ENCODE results near the gene NOS1AP.
"Not testable (repeated sequence)": the region's sequence is repeated elsewhere in the genome, so short reads cannot be mapped to it uniquely, and the experiment has no call there.

Gene NOS1AP

DNA sequence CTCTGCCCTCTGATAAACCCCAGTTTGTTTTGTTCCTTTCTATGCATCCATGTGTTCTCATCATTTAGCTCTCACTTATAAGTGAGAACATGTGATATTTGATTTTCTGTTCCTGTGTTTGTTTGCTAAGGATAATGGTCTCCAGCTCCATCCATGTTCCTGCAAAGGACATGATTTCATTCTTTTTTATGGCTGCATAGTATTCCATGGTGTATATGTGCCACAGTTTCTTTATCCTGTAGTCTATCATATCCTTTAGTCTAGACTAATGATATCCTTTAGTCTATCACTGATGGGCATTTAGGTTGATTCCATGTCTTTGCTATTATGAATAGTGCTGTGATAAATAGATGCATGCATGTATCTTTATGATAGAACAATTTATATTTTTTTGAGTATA lies 131.6 kb downstream of the NOS1AP start:
- H3K9me3 Mint-ChIP-seq; H3K4me1 Mint-ChIP-seq (ENCODE audit: low read depth); H3K27ac Mint-ChIP-seq; H3K36me3 Mint-ChIP-seq (ENCODE audit: low read depth); H3K4me3 Mint-ChIP-seq: not testable (repeated sequence)
- peaks cover 14% of the 10 kb centered on the region for H3K27me3 Mint-ChIP-seq (ENCODE audit: low read depth)

DNA sequence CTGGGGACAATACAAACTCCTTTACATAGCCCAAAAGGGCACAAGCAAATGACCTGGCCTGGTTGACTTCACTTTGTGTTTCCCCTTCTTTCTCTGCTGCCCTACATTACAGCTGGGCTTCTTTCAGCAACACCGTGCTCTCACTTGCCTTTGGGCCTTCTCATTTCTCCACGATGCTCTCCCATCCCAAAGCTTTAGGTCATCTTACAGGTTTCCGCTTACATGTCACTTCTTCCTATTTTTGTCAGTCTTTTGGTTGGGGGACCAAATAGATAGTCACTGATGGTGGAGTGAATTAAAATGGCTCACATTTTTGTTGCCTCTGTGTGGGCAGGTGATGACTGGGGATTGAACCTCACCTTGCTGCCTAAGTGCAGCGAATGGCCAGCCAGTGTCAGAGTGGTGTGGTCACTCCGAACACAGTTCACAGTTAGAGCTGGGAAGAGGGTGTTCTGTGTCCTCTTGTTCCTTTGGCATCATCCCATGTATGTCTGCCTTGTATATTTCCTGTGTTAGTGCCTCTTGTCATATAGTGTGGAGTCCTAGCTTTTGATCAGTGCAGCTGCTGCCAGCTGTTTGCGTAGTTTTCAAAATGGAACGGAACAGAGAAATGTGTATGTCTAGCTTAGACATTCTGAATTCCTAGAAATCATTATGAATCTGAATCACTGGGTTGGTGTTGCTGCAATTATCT lies 134.8 kb downstream of the NOS1AP start:
- no peaks in the 10 kb centered on the region for H3K9me3 Mint-ChIP-seq
- no peak overlapping the region for H3K27ac Mint-ChIP-seq
- peaks cover 24% of the 10 kb centered on the region for H3K27me3 Mint-ChIP-seq (ENCODE audit: low read depth)
- no peaks in the 10 kb centered on the region for H3K4me1 Mint-ChIP-seq (ENCODE audit: low read depth)
- H3K36me3 Mint-ChIP-seq (ENCODE audit: low read depth), result no peaks in the 10 kb centered on the region
- H3K4me3 Mint-ChIP-seq, result no peak overlapping the region

DNA sequence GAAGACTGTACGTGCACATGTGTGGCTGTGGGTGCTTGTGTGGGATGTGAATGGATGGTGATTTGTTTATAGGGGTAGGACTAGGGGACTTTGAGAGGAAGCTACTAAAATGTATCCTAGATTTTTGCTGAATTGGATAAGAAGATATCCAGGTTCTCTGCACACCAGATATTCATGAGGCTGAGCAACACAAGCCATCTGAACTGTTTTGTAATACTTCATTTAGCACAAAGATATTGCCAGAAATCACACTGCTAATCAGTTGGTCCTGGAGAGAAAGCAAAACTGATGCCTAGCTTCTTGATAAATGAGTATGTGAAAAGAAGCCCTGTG lies 135.3 kb downstream of the NOS1AP start:
- Mint-ChIP-seq H3K36me3 (ENCODE audit: low read depth) (no peaks in the 10 kb centered on the region), H3K4me3 (no peak overlapping the region), H3K4me1 (ENCODE audit: low read depth) (no peaks in the 10 kb centered on the region), H3K27ac (no peak overlapping the region), H3K9me3 (no peaks in the 10 kb centered on the region), H3K27me3 (ENCODE audit: low read depth) (peaks cover 24% of the 10 kb centered on the region)

DNA sequence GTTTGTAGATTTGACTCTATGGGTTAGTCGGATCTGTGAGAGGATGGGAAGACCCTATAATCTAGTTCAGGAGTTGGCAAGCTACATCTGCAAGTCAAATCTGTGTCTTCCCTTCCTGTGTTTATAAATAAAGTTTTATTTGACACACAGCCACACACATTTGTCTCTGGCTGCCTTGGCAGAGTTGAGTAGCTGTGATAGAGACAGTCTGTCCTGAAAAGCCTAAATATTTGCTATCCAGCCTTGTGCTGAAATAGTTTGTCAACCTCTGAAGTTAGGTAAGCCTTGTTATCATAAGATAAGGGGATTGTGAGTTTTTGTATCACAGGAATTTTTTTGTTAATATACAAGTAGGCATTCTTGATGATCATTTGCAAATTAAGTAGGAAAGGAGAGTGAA lies 136.8 kb downstream of the NOS1AP start:
- Mint-ChIP-seq H3K9me3 (no peaks in the 10 kb centered on the region), H3K27ac (no peak overlapping the region), H3K27me3 (ENCODE audit: low read depth) (peaks cover 21% of the 10 kb centered on the region), H3K4me3 (no peak overlapping the region), H3K36me3 (ENCODE audit: low read depth) (no peaks in the 10 kb centered on the region), H3K4me1 (ENCODE audit: low read depth) (no peaks in the 10 kb centered on the region)

DNA sequence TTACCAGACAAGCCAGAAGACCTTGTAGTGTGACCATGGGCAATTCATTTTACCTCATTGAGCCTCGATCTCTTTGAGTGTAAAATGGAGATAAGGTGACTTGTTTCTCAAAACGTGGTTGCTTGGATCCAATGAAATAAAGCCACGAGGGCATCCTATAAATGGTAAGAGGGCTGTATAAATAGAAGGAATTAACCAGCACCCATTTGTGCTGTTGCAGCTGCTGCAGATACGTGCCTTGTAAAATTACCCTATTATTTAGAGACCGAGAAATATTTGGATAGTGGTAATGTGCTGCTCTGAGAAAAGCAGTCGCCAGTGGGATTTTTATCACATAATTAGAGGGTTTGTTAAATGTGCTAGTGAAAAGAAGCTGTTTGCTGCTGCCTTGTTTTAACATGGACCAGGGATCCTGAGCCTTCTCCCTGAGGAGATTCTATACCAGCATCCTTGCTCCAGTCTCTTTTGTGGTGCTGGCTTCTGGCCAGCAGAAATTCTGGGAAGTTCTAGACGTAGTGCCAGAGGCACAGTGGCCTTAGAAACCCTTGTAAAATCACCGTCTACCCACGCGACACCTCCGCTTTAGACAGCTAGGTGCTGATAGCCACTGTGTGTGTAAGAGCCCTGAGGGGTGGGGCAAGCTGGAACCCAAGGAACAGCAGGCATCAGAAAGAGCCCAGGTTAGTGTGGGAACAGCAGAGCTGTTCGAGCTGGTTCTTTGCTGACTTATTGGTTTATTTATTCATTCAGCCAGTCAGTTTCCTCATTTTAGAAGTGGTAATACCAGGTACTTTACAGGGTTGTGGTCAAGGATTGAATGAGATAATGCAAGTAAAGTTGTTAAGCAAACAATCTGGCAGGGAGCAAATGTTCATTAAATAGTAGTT lies 137.5 kb downstream of the NOS1AP start:
- Mint-ChIP-seq H3K36me3 (ENCODE audit: low read depth) (no peaks in the 10 kb centered on the region), H3K9me3 (no peaks in the 10 kb centered on the region), H3K4me1 (ENCODE audit: low read depth) (no peaks in the 10 kb centered on the region), H3K27ac (no peak overlapping the region), H3K4me3 (no peak overlapping the region), H3K27me3 (ENCODE audit: low read depth) (peaks cover 21% of the 10 kb centered on the region)

DNA sequence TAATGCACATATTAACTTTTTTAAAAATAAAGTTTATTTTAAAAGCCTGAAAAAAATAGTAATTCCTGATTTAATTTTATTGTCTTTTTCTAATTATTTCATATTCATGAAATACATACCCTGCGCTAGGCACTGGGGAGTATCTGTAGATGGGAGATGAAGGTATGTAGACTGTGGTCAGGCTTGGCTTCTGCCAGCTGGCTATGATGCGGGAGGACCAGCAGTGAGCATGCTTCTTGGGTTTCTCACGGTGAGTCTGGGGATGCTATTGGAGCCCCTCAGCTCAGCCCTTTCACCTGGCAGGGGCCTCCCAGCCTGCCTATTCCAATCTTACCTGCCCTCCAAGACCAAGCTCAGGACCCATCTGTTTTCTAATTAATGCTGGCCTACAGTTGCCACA lies 138.4 kb downstream of the NOS1AP start:
- no peak overlapping the region for H3K27ac Mint-ChIP-seq
- no peaks in the 10 kb centered on the region for H3K4me1 Mint-ChIP-seq (ENCODE audit: low read depth)
- no peak overlapping the region for H3K4me3 Mint-ChIP-seq
- no peaks in the 10 kb centered on the region for H3K9me3 Mint-ChIP-seq
- H3K36me3 Mint-ChIP-seq (ENCODE audit: low read depth), result no peaks in the 10 kb centered on the region
- H3K27me3 Mint-ChIP-seq (ENCODE audit: low read depth), result peaks cover 18% of the 10 kb centered on the region

DNA sequence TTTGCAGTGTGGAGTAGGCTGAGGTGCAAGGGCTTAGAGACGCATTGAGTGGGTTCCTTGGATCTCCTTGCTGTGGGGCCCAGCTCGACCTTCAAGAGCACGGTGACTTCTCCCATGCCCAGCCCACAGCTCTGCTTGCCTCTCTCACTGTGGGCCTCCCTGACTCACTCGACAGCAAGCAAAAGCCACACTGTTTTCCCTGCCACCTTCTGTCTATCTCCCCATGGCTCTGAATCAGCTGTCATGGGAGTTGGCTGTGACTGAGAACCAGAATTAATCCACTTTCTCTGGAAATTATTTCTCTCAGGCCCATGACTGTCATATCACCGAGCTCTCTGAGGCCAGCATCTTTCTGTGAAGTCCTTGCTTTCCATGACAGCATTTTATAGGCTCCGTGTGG lies 140.7 kb downstream of the NOS1AP start:
- Mint-ChIP-seq H3K4me1 (ENCODE audit: low read depth) (no peaks in the 10 kb centered on the region), H3K9me3 (no peaks in the 10 kb centered on the region), H3K36me3 (ENCODE audit: low read depth) (no peaks in the 10 kb centered on the region), H3K27ac (no peak overlapping the region), H3K4me3 (no peak overlapping the region), H3K27me3 (ENCODE audit: low read depth) (peaks cover 14% of the 10 kb centered on the region)

DNA sequence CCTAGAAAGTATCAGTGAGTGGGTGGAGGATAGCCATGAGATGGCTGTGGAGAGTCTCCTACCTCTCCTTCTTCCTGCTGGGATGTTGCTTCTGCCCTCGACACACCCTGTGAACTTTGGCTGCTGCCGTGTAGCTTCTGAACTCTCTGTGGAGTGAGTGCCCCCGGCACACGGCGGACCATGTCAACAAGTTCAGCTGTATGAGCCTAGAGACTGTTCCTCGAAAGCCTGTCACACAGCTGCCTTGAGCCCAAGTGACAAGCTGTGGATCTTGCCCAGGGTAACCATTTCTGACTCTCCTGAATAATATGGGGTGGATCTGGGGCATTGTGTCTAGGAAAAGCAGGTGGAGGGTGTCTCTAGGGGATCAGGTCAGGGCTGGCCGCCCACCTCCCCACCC lies 143.2 kb downstream of the NOS1AP start:
- Mint-ChIP-seq H3K27me3 (ENCODE audit: low read depth) (peaks cover 13% of the 10 kb centered on the region), H3K27ac (no peak overlapping the region), H3K4me1 (ENCODE audit: low read depth) (no peaks in the 10 kb centered on the region), H3K36me3 (ENCODE audit: low read depth) (no peaks in the 10 kb centered on the region), H3K9me3 (no peaks in the 10 kb centered on the region), H3K4me3 (no peak overlapping the region)

DNA sequence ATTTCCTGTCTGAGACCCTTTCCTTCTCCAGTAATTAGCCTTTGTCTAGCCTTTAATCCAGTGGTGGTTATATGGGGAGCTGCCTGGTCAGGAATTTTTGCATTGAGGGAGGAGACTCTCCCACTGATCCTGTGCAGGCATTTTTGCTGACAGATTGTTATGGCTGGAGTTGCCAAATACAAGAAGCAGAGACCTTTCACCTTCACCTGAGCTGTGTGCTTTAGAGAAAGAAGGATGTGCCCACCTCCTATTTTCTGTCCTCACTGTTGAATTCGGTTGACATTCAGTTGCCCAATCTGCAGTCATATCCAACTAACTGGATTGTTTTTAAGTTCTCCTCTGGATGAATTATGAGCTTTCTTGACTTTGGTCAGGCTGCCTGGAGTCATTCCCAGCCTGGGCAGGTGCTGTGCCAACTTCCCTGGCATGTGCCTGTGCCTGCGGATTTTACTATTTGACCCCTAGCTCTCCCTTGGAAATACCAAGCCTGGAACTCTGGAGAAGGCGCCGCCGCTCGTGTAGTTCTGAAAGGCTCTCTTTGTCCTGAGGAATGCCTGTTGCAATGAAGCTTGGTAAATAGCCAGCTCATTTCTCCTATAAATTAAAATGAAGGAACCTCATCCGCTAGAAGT lies 143.9 kb downstream of the NOS1AP start:
- Mint-ChIP-seq H3K27ac (no peak overlapping the region), H3K4me3 (no peak overlapping the region), H3K27me3 (ENCODE audit: low read depth) (peaks cover 9% of the 10 kb centered on the region), H3K9me3 (no peaks in the 10 kb centered on the region), H3K36me3 (ENCODE audit: low read depth) (no peaks in the 10 kb centered on the region), H3K4me1 (ENCODE audit: low read depth) (no peaks in the 10 kb centered on the region)

DNA sequence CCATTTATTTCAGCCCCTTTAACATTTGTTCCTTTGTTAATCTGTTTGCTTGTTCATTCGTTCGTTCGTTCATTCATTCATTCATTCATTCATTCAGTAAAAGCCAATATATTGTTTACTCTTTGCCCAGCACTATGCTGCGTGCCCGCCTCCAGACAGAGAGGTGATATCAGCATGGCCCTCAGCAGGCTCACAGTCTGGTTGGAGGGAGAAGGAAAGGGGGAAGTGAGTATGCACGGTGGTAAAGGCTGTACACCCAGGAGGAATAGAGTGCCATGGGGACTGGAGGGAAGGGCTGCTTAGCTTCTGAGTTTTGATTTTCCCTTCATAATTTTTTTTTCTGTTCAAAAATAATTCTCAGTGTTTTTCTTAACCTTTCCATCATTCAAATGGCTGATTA lies 144.7 kb downstream of the NOS1AP start:
- Mint-ChIP-seq H3K27ac (no peak overlapping the region), H3K9me3 (no peaks in the 10 kb centered on the region), H3K4me3 (no peak overlapping the region), H3K36me3 (ENCODE audit: low read depth) (no peaks in the 10 kb centered on the region), H3K4me1 (ENCODE audit: low read depth) (no peaks in the 10 kb centered on the region), H3K27me3 (ENCODE audit: low read depth) (peaks cover 9% of the 10 kb centered on the region)

DNA sequence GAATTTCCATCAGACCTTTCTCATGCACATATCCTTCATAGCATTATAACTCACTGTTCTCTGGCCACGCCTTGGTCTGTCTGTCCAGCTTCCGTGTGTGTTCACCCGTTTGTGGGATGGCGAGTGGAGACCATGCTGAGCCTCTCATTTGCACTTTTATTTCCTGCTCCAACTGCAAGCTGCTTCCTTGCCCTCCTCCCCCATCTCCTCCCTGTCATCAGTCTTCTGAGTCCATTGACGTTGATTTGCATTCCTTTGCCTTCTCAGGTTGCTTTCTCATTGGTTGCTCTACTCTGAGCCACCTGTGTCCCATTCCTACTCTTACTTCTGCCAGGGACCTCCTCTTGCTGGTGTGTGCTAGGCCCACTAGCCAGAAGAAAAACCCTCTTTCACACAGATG lies 146.4 kb downstream of the NOS1AP start:
- Mint-ChIP-seq H3K27me3 (ENCODE audit: low read depth) (peaks cover 9% of the 10 kb centered on the region), H3K9me3 (no peaks in the 10 kb centered on the region), H3K4me3 (no peak overlapping the region), H3K36me3 (ENCODE audit: low read depth) (no peaks in the 10 kb centered on the region), H3K4me1 (ENCODE audit: low read depth) (no peaks in the 10 kb centered on the region), H3K27ac (no peak overlapping the region)

DNA sequence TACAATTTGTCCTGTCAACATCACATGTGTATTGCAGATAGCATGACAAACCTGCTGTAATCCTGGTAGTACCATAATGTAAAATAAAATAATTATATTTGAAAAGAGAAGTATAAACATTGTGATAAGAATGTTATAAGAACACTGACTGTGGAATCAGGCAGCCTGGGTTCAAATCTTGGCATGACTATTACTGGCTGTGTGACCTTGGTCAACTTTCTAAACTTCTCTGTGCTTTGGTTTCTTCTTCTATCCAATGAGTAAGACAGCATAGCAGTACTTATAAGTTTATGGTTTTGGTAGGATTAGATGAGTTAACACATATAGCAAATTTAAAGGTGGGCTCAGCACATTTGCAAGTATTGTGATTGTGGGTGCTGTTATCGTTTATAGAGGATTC lies 147.1 kb downstream of the NOS1AP start:
- Mint-ChIP-seq H3K9me3 (no peaks in the 10 kb centered on the region), H3K36me3 (ENCODE audit: low read depth) (no peaks in the 10 kb centered on the region), H3K4me3 (no peak overlapping the region), H3K27me3 (ENCODE audit: low read depth) (peaks cover 6% of the 10 kb centered on the region), H3K27ac (no peak overlapping the region), H3K4me1 (ENCODE audit: low read depth) (no peaks in the 10 kb centered on the region)

DNA sequence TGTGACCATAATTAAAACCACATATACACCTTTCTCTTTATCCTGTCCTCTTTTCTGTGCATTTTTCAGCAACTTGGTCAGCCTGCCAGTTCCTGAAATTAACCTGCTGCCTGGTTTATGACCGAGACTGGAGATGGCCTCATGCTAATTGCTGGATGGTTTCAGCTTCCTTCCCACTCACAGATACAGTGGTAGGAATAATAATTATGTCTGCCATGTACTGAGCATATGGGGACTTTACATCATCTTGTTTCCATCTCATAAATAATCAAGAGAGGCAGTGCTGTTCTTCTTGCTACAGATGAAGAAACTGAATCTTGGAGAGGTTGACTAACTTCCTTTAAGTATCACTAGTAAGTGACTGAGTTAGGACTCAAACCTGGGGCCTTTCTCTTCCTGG lies 148.2 kb downstream of the NOS1AP start:
- Mint-ChIP-seq H3K27ac (no peak overlapping the region), H3K4me1 (ENCODE audit: low read depth) (no peaks in the 10 kb centered on the region), H3K9me3 (no peaks in the 10 kb centered on the region), H3K27me3 (ENCODE audit: low read depth) (peaks cover 8% of the 10 kb centered on the region), H3K36me3 (ENCODE audit: low read depth) (no peaks in the 10 kb centered on the region), H3K4me3 (no peak overlapping the region)

DNA sequence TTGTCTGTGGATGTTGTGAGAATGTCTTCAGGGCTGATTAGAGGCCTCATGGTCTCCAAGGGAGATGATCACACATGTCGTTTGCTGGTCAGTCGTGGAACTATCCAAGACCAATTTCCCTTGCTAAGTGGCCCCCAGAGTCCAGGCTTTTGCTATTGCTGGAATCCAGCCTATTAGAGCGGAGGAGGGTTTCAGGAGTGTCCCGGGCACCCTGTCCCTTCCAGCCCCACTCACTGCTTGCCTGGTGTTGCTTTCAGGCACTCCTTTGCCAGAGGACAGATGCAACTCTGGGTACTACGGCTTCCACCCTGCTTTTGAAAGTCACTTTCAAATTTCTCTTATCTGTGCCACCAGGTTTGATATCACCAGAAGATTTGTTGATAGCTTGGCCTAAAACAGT lies 149.1 kb downstream of the NOS1AP start:
- H3K4me1 Mint-ChIP-seq (ENCODE audit: low read depth), result no peaks in the 10 kb centered on the region
- peaks cover 8% of the 10 kb centered on the region for H3K27me3 Mint-ChIP-seq (ENCODE audit: low read depth)
- H3K4me3 Mint-ChIP-seq, result no peak overlapping the region
- H3K36me3 Mint-ChIP-seq (ENCODE audit: low read depth), result no peaks in the 10 kb centered on the region
- no peaks in the 10 kb centered on the region for H3K9me3 Mint-ChIP-seq
- no peak overlapping the region for H3K27ac Mint-ChIP-seq

DNA sequence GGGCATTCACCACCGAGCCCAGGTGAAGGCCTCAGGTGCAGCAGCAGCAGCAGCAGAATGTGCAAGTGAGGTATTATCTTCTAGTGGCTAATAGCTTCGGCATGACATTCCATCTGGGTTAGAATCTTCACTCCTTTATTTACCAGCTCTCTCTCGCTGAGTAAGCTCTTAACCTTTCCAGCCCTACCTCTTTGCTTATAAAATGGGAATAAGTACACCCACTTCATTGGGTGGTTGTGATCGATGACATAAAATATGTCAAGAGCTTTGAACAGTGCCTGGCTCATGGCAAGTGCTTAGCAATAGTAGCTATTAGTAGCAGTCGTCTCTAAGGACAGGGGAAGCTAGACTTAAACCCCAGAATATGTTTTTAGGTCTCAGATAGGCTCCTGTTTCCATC lies 149.5 kb downstream of the NOS1AP start:
- peaks cover 8% of the 10 kb centered on the region for H3K27me3 Mint-ChIP-seq (ENCODE audit: low read depth)
- no peak overlapping the region for H3K27ac Mint-ChIP-seq
- no peaks in the 10 kb centered on the region for H3K36me3 Mint-ChIP-seq (ENCODE audit: low read depth)
- H3K4me1 Mint-ChIP-seq (ENCODE audit: low read depth), result no peaks in the 10 kb centered on the region
- H3K9me3 Mint-ChIP-seq, result no peaks in the 10 kb centered on the region
- H3K4me3 Mint-ChIP-seq, result no peak overlapping the region
